HG02642 (cell line): ENCODE measurements around the gene MAZ.

ENCODE experiments used
- ATAC-seq: cut with Tn5 transposase; IDR thresholded peaks from one replicate; pipeline ENCODE4 v1.9.1; 2021; ENCODE audit warnings: mild to moderate bottlenecking; ENCODE audit not compliant: unreplicated experiment, poor library complexity

The MAZ gene

DNA sequence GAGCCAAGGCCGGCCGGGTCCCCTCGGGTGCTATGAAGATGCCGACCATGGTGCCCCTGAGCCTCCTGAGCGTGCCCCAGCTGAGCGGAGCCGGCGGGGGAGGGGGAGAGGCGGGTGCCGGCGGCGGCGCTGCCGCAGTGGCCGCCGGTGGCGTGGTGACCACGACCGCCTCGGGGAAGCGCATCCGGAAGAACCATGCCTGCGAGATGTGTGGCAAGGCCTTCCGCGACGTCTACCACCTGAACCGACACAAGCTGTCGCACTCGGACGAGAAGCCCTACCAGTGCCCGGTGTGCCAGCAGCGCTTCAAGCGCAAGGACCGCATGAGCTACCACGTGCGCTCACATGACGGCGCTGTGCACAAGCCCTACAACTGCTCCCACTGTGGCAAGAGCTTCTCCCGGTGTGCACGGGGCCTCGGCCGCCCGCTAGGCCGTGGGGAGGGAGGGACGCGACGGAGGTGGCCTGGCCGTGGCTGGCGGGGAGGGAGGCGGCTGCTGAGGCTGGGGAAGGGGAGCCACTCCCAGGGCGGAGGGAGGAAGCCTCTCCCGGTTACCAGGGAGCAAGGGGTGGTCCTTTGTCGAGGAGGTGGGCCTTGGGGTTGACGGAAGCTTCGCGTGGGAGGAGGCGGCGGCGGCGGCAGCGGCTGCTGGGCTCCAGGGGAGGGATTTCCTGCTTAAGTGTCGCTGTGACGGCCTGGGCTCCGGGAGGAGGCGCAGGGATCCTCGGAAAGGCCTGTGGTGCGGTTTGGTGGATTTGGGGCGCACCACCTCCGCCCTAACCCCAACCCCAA, 1.3 kb downstream of the MAZ start:
- ATAC-seq: peak; percentile 28

DNA sequence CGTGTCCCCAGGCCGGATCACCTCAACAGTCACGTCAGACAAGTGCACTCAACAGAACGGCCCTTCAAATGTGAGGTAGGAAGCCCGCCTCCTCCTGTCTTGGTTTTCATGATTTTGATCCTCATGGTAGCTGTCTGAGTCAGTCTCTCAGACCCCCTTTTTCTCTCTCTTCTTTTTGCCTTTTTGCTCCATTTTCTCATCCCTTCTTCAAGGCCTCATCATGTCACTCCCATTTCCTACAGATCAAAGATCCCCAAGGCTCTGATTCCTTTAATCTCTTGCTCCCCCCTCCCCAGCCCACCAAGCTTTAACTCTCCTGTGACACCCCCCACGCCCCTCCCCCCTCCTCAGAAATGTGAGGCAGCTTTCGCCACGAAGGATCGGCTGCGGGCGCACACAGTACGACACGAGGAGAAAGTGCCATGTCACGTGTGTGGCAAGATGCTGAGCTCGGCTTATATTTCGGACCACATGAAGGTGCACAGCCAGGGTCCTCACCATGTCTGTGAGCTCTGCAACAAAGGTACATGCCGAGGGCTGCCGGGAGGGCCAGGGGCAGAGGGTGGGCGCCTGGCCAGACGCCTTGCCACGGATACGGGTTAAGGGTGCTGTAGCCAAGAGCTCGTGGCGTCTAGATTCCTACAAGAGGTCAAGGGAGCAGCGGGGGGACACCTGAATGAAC, 2.0 kb downstream of the MAZ start:
- no peak for ATAC-seq

DNA sequence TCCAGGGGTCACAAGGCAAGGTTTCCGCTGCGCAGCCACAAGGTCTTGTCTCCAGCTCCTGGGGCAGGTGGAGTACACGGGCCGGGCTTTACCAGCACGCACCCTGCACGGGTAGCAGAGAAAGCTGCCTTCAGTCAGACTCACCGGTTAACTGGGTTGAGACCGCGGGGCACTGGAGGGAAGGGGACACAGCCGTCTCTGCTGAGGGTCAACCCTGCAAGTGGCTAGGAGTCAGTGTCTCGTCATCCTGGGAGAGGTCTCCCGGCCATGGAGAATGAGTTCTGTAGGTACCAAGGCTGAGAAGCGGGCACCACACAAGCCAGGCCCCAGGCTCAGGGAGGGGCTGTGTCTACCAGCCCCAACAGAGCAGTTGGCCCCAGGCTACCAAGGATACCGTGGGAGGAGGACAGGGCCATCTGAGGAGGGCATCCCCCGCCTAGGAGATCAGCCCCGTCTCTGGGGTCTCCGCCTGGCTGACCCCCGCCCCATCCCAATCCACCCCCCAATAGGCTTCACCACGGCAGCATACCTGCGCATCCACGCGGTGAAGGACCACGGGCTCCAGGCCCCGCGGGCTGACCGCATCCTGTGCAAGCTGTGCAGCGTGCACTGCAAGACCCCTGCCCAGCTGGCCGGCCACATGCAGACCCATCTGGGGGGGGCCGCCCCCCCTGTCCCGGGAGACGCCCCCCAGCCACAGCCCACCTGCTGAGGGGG, 2.9 kb downstream of the MAZ start:
- ATAC-seq: no peak

DNA sequence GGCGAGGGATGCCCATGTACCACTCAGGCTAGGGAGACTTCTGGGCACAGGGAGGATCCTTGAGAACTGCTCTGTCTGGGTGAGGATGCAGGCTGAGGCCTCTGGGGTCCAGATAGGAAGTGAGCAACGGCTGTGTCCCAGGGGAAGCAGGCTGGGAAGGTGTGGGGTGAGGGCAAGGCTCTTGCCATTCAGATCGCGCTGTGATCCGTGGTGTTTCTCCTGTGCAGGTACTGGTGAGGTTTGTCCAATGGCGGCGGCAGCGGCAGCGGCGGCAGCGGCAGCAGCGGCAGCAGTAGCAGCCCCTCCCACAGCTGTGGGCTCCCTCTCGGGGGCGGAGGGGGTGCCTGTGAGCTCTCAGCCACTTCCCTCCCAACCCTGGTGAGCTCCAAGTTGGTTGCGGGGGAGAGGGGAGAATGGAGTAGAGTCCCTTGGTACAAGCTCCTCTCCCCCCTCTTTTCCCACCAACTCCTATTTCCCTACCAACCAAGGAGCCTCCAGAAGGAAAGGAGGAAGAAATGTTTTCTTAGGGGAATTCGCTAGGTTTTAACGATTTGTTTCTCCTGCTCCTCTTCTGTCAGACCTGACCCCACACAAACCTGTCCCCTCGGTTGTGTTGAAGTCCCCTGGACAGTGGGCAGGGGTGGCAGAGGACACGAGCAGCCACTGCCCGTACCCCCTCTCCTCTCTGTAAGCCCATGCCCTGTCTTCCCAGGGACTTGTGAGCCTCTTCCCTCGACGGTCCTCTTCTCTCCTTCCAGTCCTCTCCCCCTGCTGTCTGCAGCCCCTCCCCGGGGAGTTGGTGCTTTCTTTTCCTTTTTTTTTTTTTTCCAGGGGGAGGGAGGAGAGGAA, 3.7 kb downstream of the MAZ start:
- no peak for ATAC-seq

DNA sequence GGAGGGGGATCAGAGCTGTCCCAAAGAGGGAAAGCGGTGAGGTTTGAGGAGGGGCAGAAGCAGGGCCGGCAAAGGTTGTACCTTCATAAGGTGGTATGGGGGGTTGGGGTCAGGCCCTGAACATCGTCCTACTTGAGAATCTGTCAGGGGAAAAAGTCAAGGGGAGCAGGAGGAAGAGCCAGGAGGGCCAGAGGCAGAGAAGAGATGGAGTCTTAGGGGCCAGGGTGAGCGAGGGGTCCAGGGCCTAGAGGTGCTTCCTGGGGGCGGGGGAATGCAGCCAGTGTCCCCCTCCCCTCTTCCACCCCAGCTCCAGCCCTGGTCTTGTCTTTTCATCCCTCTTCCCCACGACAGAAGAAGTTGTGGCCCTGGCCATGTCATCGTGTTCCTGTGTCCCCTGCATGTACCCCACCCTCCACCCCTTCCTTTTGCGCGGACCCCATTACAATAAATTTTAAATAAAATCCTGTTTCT, 4.4 kb downstream of the MAZ start:
- no peak for ATAC-seq

DNA sequence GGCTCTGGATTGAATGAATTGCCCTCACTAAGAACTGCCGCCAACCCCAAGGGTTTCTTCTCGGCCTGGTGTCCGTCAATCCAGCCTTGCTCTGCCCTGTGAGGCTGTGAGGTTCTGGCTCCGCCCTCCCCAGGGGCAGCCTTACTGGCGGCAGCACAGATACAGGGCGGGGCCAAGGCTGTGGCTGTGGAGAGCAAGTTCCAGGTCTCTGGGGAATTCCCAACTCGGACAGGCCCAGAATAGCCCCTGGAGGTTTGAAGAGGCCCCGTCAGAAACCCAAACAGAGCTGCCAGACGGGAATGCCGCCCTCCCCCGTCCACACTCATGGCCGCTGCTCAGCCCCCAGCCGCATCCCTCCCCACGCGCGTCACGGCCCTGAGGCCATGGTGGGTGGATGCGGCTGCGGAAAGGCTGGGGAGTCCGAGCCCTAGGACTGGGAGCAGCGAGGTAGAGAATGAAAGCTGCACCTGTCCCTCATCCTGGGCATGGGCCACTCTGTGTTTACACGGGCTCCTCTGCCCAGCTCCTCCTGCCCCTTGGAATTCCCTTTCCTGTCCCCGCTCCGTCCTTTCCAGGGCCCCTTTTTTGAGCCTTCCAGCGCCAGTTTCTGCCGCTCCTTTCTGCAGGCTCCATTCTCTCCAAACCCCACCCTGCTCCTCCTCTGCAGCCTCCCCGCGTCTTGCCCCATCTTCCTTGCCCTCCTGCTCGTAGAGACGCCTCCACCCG, 5.0 kb downstream of the MAZ start:
- ATAC-seq: peak; percentile 31

DNA sequence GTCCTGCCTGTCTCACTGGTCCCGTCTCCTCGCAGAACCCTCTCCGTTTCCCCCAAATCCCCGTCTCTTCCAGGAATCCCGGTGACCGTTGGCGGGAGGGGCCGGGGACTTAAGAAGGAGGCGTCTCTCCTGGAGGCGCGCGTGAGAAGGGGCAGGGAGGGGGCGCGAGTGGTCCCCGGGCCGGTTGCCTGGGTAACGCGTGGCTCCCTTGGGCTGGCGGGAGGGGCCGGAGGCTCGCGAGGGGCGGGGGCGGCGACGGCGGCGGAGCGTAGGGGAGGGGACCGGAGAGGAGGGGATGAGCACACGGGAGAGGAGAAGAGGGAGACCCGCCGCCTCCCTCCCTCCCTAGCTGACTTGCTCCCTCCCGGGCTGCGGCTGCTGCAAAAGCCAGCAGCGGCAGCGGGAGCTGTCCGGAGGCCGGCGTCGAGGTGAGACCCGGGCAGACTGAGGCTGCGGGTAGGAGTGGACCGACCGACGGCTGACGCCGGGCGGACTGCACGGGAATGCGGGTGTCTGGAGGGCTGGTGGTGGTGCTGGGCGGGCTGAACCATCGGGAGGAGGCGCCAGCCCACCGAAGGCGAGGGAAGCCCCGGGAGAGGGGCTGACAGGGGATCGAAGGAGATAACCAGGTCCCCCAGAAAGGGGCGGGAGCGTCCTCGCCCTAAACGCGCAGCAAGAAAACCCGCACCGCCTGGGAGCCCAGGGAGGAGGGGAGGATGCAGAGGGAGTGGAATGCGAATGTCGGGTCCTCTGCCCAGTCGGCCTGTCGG, 5.8 kb downstream of the MAZ start, which contains the start of gene PRRT2:
PRRT2 (plus strand) TSS at position 298 of the 770 bp plus-strand sequence. CDS start 862 bp downstream, outside the sequence.
- no peak for ATAC-seq

DNA sequence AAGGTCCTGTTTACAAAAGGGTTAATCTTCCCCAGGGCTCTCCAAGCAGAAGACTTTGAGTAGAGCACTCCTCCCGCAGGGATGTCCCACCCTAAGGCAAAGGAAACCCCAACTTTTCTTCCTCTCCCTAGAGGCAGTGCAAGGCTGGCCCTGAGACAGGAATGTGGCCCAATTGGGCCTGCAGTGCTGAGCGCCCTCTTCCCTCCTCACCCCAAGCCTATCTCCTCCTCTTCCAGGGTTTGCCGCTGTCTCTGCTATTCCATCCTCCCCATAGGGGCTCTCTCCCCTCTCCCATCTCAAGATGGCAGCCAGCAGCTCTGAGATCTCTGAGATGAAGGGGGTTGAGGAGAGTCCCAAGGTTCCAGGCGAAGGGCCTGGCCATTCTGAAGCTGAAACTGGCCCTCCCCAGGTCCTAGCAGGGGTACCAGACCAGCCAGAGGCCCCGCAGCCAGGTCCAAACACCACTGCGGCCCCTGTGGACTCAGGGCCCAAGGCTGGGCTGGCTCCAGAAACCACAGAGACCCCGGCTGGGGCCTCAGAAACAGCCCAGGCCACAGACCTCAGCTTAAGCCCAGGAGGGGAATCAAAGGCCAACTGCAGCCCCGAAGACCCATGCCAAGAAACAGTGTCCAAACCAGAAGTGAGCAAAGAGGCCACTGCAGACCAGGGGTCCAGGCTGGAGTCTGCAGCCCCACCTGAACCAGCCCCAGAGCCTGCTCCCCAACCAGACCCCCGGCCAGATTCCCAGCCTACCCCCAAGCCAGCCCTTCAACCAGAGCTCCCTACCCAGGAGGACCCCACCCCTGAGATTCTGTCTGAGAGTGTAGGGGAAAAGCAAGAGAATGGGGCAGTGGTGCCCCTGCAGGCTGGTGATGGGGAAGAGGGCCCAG, 6.7 kb downstream of the MAZ start:
- no peak for ATAC-seq

DNA sequence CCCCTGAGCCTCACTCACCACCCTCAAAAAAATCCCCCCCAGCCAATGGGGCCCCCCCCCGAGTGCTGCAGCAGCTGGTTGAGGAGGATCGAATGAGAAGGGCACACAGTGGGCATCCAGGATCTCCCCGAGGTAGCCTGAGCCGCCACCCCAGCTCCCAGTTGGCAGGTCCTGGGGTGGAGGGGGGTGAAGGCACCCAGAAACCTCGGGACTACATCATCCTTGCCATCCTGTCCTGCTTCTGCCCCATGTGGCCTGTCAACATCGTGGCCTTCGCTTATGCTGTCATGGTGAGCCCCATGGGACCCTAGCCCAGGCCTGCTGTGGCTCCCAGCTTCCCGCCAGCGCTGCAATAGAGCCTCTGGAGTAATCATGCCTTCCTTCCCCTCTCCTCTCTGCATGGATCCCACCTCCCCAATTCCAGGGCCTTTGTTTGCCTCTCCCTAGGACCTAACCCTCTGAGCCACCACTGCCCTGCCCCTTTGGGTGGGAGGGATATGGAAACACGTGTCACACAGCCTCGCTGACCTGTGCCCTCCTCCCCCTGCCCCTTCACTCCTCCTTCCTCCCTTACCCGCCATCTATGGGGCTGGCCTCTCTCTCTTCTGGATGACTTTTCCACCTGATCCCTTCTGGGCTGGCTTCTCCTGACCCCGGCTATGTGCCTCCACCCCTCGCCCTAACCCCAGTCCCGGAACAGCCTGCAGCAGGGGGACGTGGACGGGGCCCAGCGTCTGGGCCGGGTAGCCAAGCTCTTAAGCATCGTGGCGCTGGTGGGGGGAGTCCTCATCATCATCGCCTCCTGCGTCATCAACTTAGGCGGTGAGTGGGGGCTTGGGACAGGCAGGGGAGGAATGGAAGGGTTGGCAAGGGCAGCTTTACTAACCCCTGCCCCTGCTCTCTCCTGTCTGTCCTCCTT, 7.6 kb downstream of the MAZ start:
- ATAC-seq: no peak

DNA sequence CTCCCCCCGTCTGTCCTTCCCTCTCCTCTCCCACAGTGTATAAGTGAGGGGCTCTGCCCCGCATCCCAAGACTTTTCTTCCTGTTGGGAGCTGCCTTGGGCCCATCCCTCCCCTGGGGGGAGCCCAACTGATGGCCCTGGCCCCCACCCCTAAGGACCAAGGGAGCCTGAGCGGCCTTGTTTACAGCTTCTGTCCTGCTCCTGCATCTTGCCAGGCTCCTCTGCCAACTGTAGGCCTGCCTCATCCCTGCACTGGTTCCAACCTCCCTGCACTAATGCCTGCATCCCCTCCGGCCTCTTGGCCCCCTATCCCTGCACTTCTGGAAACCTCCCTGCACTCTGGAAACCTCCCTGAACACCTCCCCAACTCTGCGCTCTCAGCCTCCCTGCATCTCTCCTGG, 8.3 kb downstream of the MAZ start:
- no peak for ATAC-seq

DNA sequence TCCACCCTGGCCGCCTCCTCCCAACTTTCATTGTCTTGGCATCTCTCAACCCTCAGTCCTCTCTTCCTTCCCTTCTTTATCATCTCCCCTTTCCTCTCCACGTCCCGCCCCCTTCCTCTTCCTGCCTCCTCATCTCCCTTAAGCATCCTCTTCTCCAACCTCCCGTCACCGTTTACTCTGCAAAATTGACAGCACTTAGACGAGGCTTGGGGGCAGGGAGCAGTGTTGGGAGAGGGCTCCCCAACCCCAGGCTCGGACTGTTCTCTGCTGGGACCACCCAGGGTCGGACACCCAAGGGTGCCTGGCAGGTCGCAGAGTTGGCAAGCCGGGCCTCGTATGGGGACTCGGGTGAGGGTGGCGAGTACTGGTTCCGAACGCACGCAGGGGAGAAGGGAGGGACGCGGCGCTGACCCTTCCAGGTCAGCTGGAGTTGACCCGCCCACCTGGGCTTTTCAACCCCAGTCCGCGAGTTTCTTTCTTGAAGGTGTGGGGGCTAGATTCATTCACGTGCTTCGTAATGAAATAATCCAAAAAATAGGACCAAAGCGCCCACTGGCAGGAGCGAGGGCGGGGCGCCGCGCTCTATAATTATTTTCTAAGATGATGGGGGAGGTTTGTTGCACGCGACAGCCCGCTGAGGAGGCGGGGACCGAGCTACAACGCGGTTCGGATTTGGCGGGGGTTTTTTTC, 8.8 kb downstream of the MAZ start:
- no peak for ATAC-seq

DNA sequence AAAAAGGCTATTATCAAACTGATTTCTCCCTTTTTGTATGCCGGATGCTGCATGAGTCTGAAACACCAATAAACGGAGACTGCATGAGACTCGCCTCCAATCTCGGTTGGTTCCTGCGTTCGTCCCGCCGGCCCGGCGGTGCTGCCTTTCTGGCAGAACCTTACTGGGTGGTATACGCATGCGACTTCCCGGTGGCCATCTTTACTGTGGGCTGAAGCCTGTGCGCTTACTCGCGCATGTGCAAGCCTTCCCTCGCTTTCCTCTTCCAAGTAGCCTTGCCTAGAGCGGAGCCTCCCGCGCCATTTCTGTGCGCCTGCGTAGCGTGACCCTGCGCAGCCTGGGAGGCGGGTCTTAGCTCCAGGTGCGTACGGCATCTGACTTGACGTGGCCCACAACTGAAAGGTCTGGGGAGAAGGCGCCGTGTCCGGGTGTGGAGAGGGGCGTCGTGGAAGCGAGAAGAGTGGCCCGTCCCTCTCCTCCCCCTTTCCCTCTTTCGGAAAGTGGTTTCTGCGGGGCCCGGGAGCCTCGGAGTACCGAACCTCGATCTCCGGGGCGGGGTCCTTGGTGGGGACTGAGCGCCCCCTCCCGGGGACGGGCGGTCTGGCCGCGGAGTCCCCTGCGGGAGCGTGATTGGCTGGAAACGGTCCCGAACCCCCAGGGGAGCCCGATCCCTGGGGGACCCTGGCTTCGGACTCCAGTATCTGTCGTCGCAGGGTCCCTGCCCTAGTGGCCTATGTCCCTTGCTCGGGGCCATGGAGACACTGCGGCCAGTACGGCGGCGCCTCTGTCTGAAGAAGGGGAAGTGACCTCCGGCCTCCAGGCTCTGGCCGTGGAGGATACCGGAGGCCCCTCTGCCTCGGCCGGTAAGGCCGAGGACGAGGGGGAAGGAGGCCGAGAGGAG, 9.7 kb downstream of the MAZ start, which contains the start of gene PAGR1:
PAGR1 (plus strand) TSS at position 360 of the 901 bp plus-strand sequence; CDS start at position 734, 374 bp downstream.
- ATAC-seq: peak; percentile 67

DNA sequence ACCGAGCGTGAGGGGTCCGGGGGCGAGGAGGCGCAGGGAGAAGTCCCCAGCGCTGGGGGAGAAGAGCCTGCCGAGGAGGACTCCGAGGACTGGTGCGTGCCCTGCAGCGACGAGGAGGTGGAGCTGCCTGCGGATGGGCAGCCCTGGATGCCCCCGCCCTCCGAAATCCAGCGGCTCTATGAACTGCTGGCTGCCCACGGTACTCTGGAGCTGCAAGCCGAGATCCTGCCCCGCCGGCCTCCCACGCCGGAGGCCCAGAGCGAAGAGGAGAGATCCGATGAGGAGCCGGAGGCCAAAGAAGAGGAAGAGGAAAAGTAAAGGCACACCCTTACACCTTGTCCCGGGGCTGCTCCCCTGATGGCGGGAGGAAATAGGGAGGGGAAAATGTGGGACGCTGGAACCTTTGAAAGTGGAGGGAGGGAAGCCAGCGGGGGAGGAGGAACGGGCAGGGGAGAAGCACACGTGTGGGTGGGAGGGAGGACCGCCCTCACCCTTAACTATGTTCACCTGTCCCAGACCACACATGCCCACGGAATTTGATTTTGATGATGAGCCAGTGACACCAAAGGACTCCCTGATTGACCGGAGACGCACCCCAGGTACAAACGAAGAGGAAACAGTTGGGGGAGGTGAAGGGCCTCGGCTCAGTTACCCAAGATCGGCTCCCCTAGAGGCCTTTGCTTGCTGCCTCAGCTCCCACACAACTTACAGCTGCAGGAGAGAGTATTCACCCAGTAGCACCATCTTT, 10.5 kb downstream of the MAZ start:
- peak; percentile 18 for ATAC-seq

DNA sequence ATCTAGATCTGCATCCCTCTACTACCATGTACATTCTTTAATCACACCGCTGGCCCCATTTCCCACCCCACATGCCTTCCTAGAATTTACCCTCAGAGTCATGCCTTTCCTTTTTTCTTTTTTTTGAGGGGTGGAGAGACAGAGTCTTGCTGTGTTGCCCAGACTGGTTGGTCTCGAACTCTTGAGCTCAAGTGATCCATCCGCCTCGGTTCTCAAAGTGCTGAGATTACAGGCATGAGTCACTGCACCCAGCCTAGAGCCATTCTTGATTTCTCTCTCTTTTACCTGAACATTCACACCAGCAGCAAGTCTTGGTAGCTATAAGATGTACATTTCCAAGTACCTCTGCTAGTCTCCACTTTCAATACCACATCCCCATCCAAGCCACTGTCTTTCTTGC, 11.8 kb downstream of the MAZ start:
- ATAC-seq: no peak
